Measurements from ENCODE around the gene CLIP2.
"Not testable (repeated sequence)": the region's sequence is repeated elsewhere in the genome, so short reads cannot be mapped to it uniquely, and the experiment has no call there.

CLIP2 gene

GRCh38 chr7:74338366-74339108 is 49.3 kb downstream of the CLIP2 start:
- Histone ChIP-seq H3K9ac (ENCODE audit: low read depth, low read length, poor library complexity, severe bottlenecking) (peak overlapping the region; percentile 65), H3K4me1 (ENCODE audit: insufficient read depth, low read length, poor library complexity, severe bottlenecking) (peaks cover 3% of the 10 kb centered on the region)

GRCh38 chr7:74339648-74340047 is 50.4 kb downstream of the CLIP2 start:
- not testable (repeated sequence) for H3K4me1 ChIP-seq (ENCODE audit: insufficient read depth, low read length, poor library complexity, severe bottlenecking); H3K36me3 ChIP-seq (ENCODE audit: insufficient read depth, low read length); H3F3A ChIP-seq (ENCODE audit: low read depth); H4K20me1 ChIP-seq (ENCODE audit: insufficient read depth, low read length, poor library complexity, severe bottlenecking); H3K4me3 ChIP-seq (ENCODE audit: low read length, poor library complexity, severe bottlenecking); H3K27me3 ChIP-seq (ENCODE audit: insufficient read depth, low read length, poor library complexity, severe bottlenecking); H3K9me3 ChIP-seq (ENCODE audit: insufficient read depth, low read depth, low read length); H3K9me2 ChIP-seq (replicated peaks; ENCODE audit: low read depth, low read length); H2AFZ ChIP-seq (ENCODE audit: low read length); H3K4me2 ChIP-seq (ENCODE audit: low read depth, low read length, poor library complexity, severe bottlenecking); H3K9ac ChIP-seq (ENCODE audit: low read depth, low read length, poor library complexity, severe bottlenecking)
- H3K79me2 ChIP-seq (ENCODE audit: insufficient read depth, low read length) = peaks cover 15% of the 10 kb centered on the region; the same call in 1 of the 2 replicates

More at GRCh38 chr7:74338366-74339108, 49.3 kb downstream of the CLIP2 start:
- Histone ChIP-seq H3K36me3 (ENCODE audit: insufficient read depth, low read length) (no peaks in the 10 kb centered on the region; the same call in 1 of the 2 replicates), H3K27me3 (ENCODE audit: insufficient read depth, low read length, poor library complexity, severe bottlenecking) (no peaks in the 10 kb centered on the region), H2AFZ (ENCODE audit: low read length) (no peak overlapping the region), H3F3A (ENCODE audit: low read depth) (no peaks in the 10 kb centered on the region), H3K79me2 (ENCODE audit: insufficient read depth, low read length) (peaks cover 11% of the 10 kb centered on the region; the same call in 1 of the 2 replicates), H3K9me3 (ENCODE audit: insufficient read depth, low read depth, low read length) (no peaks in the 10 kb centered on the region), H3K4me3 (ENCODE audit: low read length, poor library complexity, severe bottlenecking) (peak overlapping the region; percentile 64), H3K4me2 (ENCODE audit: low read depth, low read length, poor library complexity, severe bottlenecking) (peak overlapping the region; percentile 59), H3K9me2 (replicated peaks; ENCODE audit: low read depth, low read length) (no peaks in the 10 kb centered on the region), H4K20me1 (ENCODE audit: insufficient read depth, low read length, poor library complexity, severe bottlenecking) (no peaks in the 10 kb centered on the region)
- TF ChIP-seq EZH2phosphoT487 (IDR thresholded peaks at IDR 0.05; ENCODE audit: borderline replicate concordance) (no peak), CTCF (conservative IDR thresholded peaks at IDR 0.05; ENCODE audit: low read length) (no peak)

- H3K79me2 ChIP-seq (ENCODE audit: insufficient read depth, low read length) = peaks cover 13% of the 10 kb centered on the region; the same call in 1 of the 2 replicates
- no peaks in the 10 kb centered on the region for H3K27me3 ChIP-seq (ENCODE audit: insufficient read depth, low read length, poor library complexity, severe bottlenecking)
- H3K9me2 ChIP-seq (replicated peaks; ENCODE audit: low read depth, low read length) = no peaks in the 10 kb centered on the region
- H2AFZ ChIP-seq (ENCODE audit: low read length) = no peak overlapping the region
- H4K20me1 ChIP-seq (ENCODE audit: insufficient read depth, low read length, poor library complexity, severe bottlenecking) = no peaks in the 10 kb centered on the region
- H3K4me1 ChIP-seq (ENCODE audit: insufficient read depth, low read length, poor library complexity, severe bottlenecking) = peaks cover 3% of the 10 kb centered on the region
- no peak overlapping the region for H3K4me2 ChIP-seq (ENCODE audit: low read depth, low read length, poor library complexity, severe bottlenecking)
- TF ChIP-seq EZH2phosphoT487 (IDR thresholded peaks at IDR 0.05; ENCODE audit: borderline replicate concordance) = no peak
- no peak for TF ChIP-seq CTCF (conservative IDR thresholded peaks at IDR 0.05; ENCODE audit: low read length)
- H3K4me3 ChIP-seq (ENCODE audit: low read length, poor library complexity, severe bottlenecking) = no peak overlapping the region
- H3K36me3 ChIP-seq (ENCODE audit: insufficient read depth, low read length) = no peaks in the 10 kb centered on the region; the same call in 1 of the 2 replicates
- no peaks in the 10 kb centered on the region for H3K9me3 ChIP-seq (ENCODE audit: insufficient read depth, low read depth, low read length)
- H3K9ac ChIP-seq (ENCODE audit: low read depth, low read length, poor library complexity, severe bottlenecking) = no peak overlapping the region
- H3F3A ChIP-seq (ENCODE audit: low read depth) = no peaks in the 10 kb centered on the region
These were observed 54.3 kb downstream of the CLIP2 start for GRCh38 chr7:74343281-74344131.

Measured in Loucy (cell line).